Adrenal gland (tissue), 12 donors: ENCODE measurements around the gene GRHL3. TPM values are rescaled to one million over a fixed set of nuclear protein-coding genes. Genes with fewer than 3 reads are reported as not detected.

ENCODE experiments used
- DNase-seq, 7 donors: peaks; one replicate each; pipeline ENCODE4 v3.0.0-alpha.2; 2019 to 2020
- H3K27ac ChIP-seq, 5 donors: fragments of 200-600 bp; sonication (generic) in 4 of 5; 1 replicate in 3 of 5; 2 replicates in 2 of 5; pipeline versions ENCODE4 v1.5.1 to v1.8.0; 2016 to 2020; ENCODE audit warnings: mild to moderate bottlenecking in 1 of 5
- H3K27me3 ChIP-seq: fragments of 200-600 bp; 2 replicates; pipeline ENCODE4 v1.8.0; 2021
- H3K36me3 ChIP-seq, 2 donors: fragments of 200-600 bp; replicated peaks in 1 of 2; 1 replicate in 1 of 2; 2 replicates in 1 of 2; pipeline versions ENCODE4 v1.5.1 to v1.8.0; 2018 to 2022
- H3K4me1 ChIP-seq, 2 donors: fragments of 200-600 bp; replicated peaks in 1 of 2; 1 replicate in 1 of 2; 2 replicates in 1 of 2; pipeline versions ENCODE4 v1.5.1 to v1.8.0; 2018 to 2021
- H3K4me3 ChIP-seq, 4 donors: fragments of 200-600 bp; sonication (generic) in 3 of 4; one replicate each; pipeline ENCODE4 v1.5.1; 2016 to 2018
- H3K9me3 ChIP-seq, 3 donors: fragments of 200-600 bp; sonication (generic) in 1 of 3; replicated peaks in 1 of 3; 1 replicate in 2 of 3; 2 replicates in 1 of 3; pipeline versions ENCODE4 v1.5.1 to v1.8.0; 2016 to 2021
- CTCF ChIP-seq, 6 experiments: fragments of 450-650 bp in 4 of 6; fragments of 200-600 bp in 2 of 6; sonication (generic) in 1 of 6; IDR thresholded peaks; 1 replicate in 5 of 6; 2 replicates in 1 of 6; pipeline versions ENCODE4 v1.5.1 to v1.8.0; 2016 to 2021; ENCODE audit warnings: antibody characterized with exemption in 6 of 6, mild to moderate bottlenecking in 2 of 6, moderate library complexity in 1 of 6
- POLR2A ChIP-seq, 2 donors: fragments of 450-650 bp; IDR thresholded peaks; one replicate each; pipeline ENCODE4 v1.6.1; 2017; ENCODE audit warnings: antibody characterized with exemption in 2 of 2, mild to moderate bottlenecking in 2 of 2, moderate library complexity in 1 of 2
- WGBS, 4 donors: extraction: QIAGEN DNeasy Blood & Tissue Kit in 2 of 4; methylation state at CpG; one replicate each; pipeline versions ENCODE4 v1.1.5 to v1.1.7; 2013 to 2017; 5-methylcytosine and 5-hydroxymethylcytosine counted together
- intact Hi-C, 2 donors: fragments of 100-400 bp; cut with DNase I; formaldehyde crosslinking; loops; one replicate each; pipeline versions ENCODE4 v1.14.1 to v1.15.0; 2022 to 2023
- polyA plus RNA-seq, 3 donors: library from polyadenylated mRNA; stranded (reverse); fragments of 200-250 nt in 2 of 3; fragments of 350-450 nt in 1 of 3; fragmentation: Illumina TruSeq in 1 of 3; extraction: RNeasy Lipid Tissue Mini Kit (QIAGEN cat#74804) in 1 of 3; gene quantifications; one replicate each; pipeline ENCODE4 v1.2.3, GENCODE V29; 2013 to 2014
- total RNA-seq, 9 donors: library from RNA; depleted of rRNA in 4 of 9; stranded (reverse); fragments of >200 nt in 4 of 9; fragments of 120-200 nt in 1 of 9; fragmentation: NEBNext Ultra II Directional in 1 of 9; extraction: Animal tissue kit (Norgen Biotek cat#: 25700) in 1 of 9; gene quantifications; one replicate each; pipeline versions ENCODE4 v1.1.0 to v1.2.4, GENCODE V29; 2013 to 2023
- donor health status: healthy with polysubstance abuse.
- donor health status: Bipolar disorder and iron deficiency.
- donor health status: DM: yes; HTN: yes; CAD: no.
- donor health status: DM: no; HTN: no; CAD: no.
- donor health status: DM: no; HTN: no; CAD: no.
- donor health status: DM: yes; HTN: yes; CAD: no.

The GRHL3 gene
- total and polyA plus RNA-seq, 12 donors, result 0.10 to 0.20 (median 0.16) TPM; not detected in 8

GRCh38 chr1:24304763-24305162, 14.4 kb upstream of the GRHL3 start:
- peaks cover 10% of the 10 kb centered on the region for H3K27me3 ChIP-seq
- H3K27ac ChIP-seq, result no peak overlapping the region
- DNase-seq, result no peak
- H3K4me1 ChIP-seq, result no peaks in the 10 kb centered on the region
- no peak overlapping the region for H3K4me3 ChIP-seq
- H3K9me3 ChIP-seq, result no peaks in the 10 kb centered on the region
- intact Hi-C loops, result no loop called here
- TF ChIP-seq CTCF (IDR thresholded peaks at IDR 0.05) (no peak), POLR2A (IDR thresholded peaks at IDR 0.05) (no peak)
- 58 to 76% (median 69%) methylated on average over 3 of the region's 3 CpGs for WGBS, 4 donors
- no peaks in the 10 kb centered on the region for H3K36me3 ChIP-seq

- no peaks in the 10 kb centered on the region for H3K9me3 ChIP-seq
- no peaks in the 10 kb centered on the region for H3K4me1 ChIP-seq
- WGBS, 4 donors, result 81 to 86% (median 83%) methylated on average over 7 of the region's 7 CpGs
- H3K27me3 ChIP-seq, result peaks cover 8% of the 10 kb centered on the region
- no peak for DNase-seq
- H3K4me3 ChIP-seq, result no peak overlapping the region
- intact Hi-C loops, result no loop called here
- no peaks in the 10 kb centered on the region for H3K36me3 ChIP-seq
- H3K27ac ChIP-seq, result no peak overlapping the region
- TF ChIP-seq POLR2A (IDR thresholded peaks at IDR 0.05) (no peak), CTCF (IDR thresholded peaks at IDR 0.05) (no peak)
Observed at GRCh38 chr1:24308365-24309015, 10.7 kb upstream of the GRHL3 start.

- H3K27ac ChIP-seq, result no peak overlapping the region
- no peak for DNase-seq
- no peak overlapping the region for H3K4me3 ChIP-seq
- intact Hi-C loops, result no loop called here
- no peaks in the 10 kb centered on the region for H3K36me3 ChIP-seq
- no peak for TF ChIP-seq CTCF (IDR thresholded peaks at IDR 0.05)
- TF ChIP-seq POLR2A (IDR thresholded peaks at IDR 0.05), result no peak
- no peaks in the 10 kb centered on the region for H3K4me1 ChIP-seq
- 83 to 92% (median 89%) methylated on average over 4 of the region's 4 CpGs for WGBS, 4 donors
- H3K27me3 ChIP-seq, result peaks cover 3% of the 10 kb centered on the region
- no peaks in the 10 kb centered on the region for H3K9me3 ChIP-seq
Observed at GRCh38 chr1:24309762-24310485, 9.2 kb upstream of the GRHL3 start.

DNA sequence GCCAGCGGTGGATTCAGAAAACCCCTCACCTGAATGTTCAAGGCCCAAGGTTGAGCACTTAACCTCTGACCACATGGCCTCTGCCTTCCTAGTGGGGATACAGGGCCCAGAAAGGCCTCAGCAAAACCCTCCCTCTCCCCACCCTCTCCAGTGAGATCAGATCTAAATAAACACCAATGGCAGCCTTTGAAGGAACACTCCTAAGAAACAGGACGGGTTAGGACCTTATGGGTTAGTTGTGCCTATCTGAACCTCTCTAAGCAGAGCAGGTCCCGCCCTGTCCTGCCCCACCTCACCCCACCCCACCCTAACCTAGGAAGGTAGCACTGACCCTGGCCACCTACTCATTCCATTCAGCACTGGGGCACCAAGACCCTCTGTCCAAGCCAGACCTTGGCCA, 7.9 kb upstream of the GRHL3 start:
- Histone ChIP-seq H3K27ac (no peak overlapping the region), H3K4me1 (no peaks in the 10 kb centered on the region), H3K36me3 (no peaks in the 10 kb centered on the region), H3K4me3 (no peak overlapping the region), H3K9me3 (no peaks in the 10 kb centered on the region), H3K27me3 (no peaks in the 10 kb centered on the region)
- intact Hi-C loops, result no loop called here
- WGBS, 4 donors, result 76 to 97% (median 91%) methylated on average over 3 of the region's 3 CpGs
- DNase-seq, result no peak
- TF ChIP-seq CTCF (IDR thresholded peaks at IDR 0.05) (no peak), POLR2A (IDR thresholded peaks at IDR 0.05) (no peak)
